Naive B cell (primary cell): Measurements from ENCODE around the gene MAGI2. TPM values are rescaled to one million over a fixed set of nuclear protein-coding genes. Genes with fewer than 3 reads are reported as not detected.
"Not testable (repeated sequence)": the region's sequence is repeated elsewhere in the genome, so short reads cannot be mapped to it uniquely, and the experiment has no call there.

Source experiments
- ATAC-seq, 2 donors: fragments of 150-1000 bp; cut with Tn5 transposase; 2 replicates each; pipeline ENCODE4 v1.10.0; 2021; ENCODE audit warnings: low read depth in 2 of 2, mild to moderate bottlenecking in 2 of 2, moderate library complexity in 2 of 2
- DNase-seq: peaks from one replicate; pipeline ENCODE4 v3.0.0; 2022
- H3K27ac Mint-ChIP-seq, 6 donors: one replicate each; pipeline ENCODE4 v1.8.0; 2020 to 2022; ENCODE audit warnings: mild to moderate bottlenecking in 6 of 6, mixed read lengths in 6 of 6, moderate library complexity in 5 of 6, inconsistent platforms in 2 of 6
- H3K27me3 Mint-ChIP-seq, 3 donors: one replicate each; pipeline ENCODE4 v1.8.0; 2021 to 2022; ENCODE audit warnings: mixed read lengths in 3 of 3, mild to moderate bottlenecking in 1 of 3
- H3K36me3 Mint-ChIP-seq, 2 donors: one replicate each; pipeline ENCODE4 v1.8.0; 2020 to 2022; ENCODE audit warnings: mixed read lengths in 2 of 2, inconsistent platforms in 1 of 2, mild to moderate bottlenecking in 1 of 2
- H3K4me1 Mint-ChIP-seq, 3 donors: one replicate each; pipeline ENCODE4 v1.8.0; 2020 to 2022; ENCODE audit warnings: mixed read lengths in 3 of 3, inconsistent platforms in 1 of 3, mild to moderate bottlenecking in 1 of 3, moderate library complexity in 1 of 3
- H3K4me3 Mint-ChIP-seq, 8 donors: one replicate each; pipeline ENCODE4 v1.8.0; 2020 to 2022; ENCODE audit warnings: mild to moderate bottlenecking in 8 of 8, mixed read lengths in 8 of 8, moderate library complexity in 8 of 8, inconsistent platforms in 2 of 8
- H3K9me3 Mint-ChIP-seq, 7 donors: one replicate each; pipeline ENCODE4 v1.8.0; 2020 to 2022; ENCODE audit warnings: mixed read lengths in 7 of 7, mild to moderate bottlenecking in 5 of 7, inconsistent platforms in 2 of 7, moderate library complexity in 1 of 7
- polyA plus RNA-seq, 6 donors: library from polyadenylated mRNA; unstranded; fragments of 300-500 nt; fragmentation: Illumina TruSeq; gene quantifications; one replicate each; pipeline ENCODE4 v1.2.3, GENCODE V29; 2021; ENCODE audit warnings: low read depth in 6 of 6

Gene MAGI2
- polyA plus RNA-seq, 6 donors from 2014 or later: 0.04 to 0.06 (median 0.04) TPM; not detected in 3

- ATAC-seq (no peak), DNase-seq (no peak)
- no peaks in the 10 kb centered on the region for H3K36me3 Mint-ChIP-seq
- no peak overlapping the region for H3K27ac Mint-ChIP-seq
- H3K9me3 Mint-ChIP-seq: no peaks in the 10 kb centered on the region
- peak overlapping the region in 1 of 8 donors; percentile 34 for H3K4me3 Mint-ChIP-seq
- peaks cover 0 to 9% (median 3%) of the 10 kb centered on the region in 3 donors for H3K27me3 Mint-ChIP-seq
- H3K4me1 Mint-ChIP-seq: no peaks in the 10 kb centered on the region
Measured at GRCh38 chr7:78007231-78007630, 1446.2 kb downstream of the MAGI2 start.

GRCh38 chr7:78006063-78006755 lies 1447.3 kb downstream of the MAGI2 start:
- no peak overlapping the region for H3K27ac Mint-ChIP-seq
- peaks cover 0 to 2% (median 0%) of the 10 kb centered on the region in 3 donors for H3K27me3 Mint-ChIP-seq
- H3K9me3 Mint-ChIP-seq: no peaks in the 10 kb centered on the region
- no peaks in the 10 kb centered on the region for H3K4me1 Mint-ChIP-seq
- no peak overlapping the region for H3K4me3 Mint-ChIP-seq
- no peak for ATAC-seq
- H3K36me3 Mint-ChIP-seq: no peaks in the 10 kb centered on the region
- no peak for DNase-seq

- Mint-ChIP-seq H3K4me3 (no peak overlapping the region), H3K9me3 (peaks cover 0 to 10% (median 2%) of the 10 kb centered on the region in 7 donors), H3K27me3 (peaks cover 0 to 6% (median 0%) of the 10 kb centered on the region in 3 donors), H3K4me1 (no peaks in the 10 kb centered on the region), H3K36me3 (no peaks in the 10 kb centered on the region), H3K27ac (no peak overlapping the region)
- DNase-seq: no peak
- ATAC-seq: no peak
Measured at GRCh38 chr7:78002715-78003114, 1450.8 kb downstream of the MAGI2 start.

- no peak for ATAC-seq
- no peak for DNase-seq
- Mint-ChIP-seq H3K36me3 (no peaks in the 10 kb centered on the region), H3K4me3 (no peak overlapping the region), H3K27ac (no peak overlapping the region), H3K9me3 (peaks cover 0 to 10% (median 2%) of the 10 kb centered on the region in 7 donors), H3K27me3 (peaks cover 0 to 6% (median 0%) of the 10 kb centered on the region in 3 donors), H3K4me1 (no peaks in the 10 kb centered on the region)
Measured at GRCh38 chr7:78002021-78002420, 1451.4 kb downstream of the MAGI2 start.

GRCh38 chr7:77999168-77999567 lies 1454.3 kb downstream of the MAGI2 start:
- H3K4me3 Mint-ChIP-seq, ATAC-seq, H3K27me3 Mint-ChIP-seq, H3K4me1 Mint-ChIP-seq, H3K36me3 Mint-ChIP-seq, DNase-seq: not testable (repeated sequence)
- Mint-ChIP-seq H3K9me3 (peaks cover 0 to 10% (median 2%) of the 10 kb centered on the region in 7 donors), H3K27ac (peak overlapping the region in 2 of 6 donors; percentile 27 to 65)

- no peak for DNase-seq
- no peak for ATAC-seq
- Mint-ChIP-seq H3K4me1 (no peaks in the 10 kb centered on the region), H3K36me3 (no peaks in the 10 kb centered on the region), H3K27ac (no peak overlapping the region), H3K27me3 (peaks cover 0 to 9% (median 6%) of the 10 kb centered on the region in 3 donors), H3K4me3 (no peak overlapping the region), H3K9me3 (peaks cover 0 to 10% (median 2%) of the 10 kb centered on the region in 7 donors)
Measured at GRCh38 chr7:77995717-77996116, 1457.8 kb downstream of the MAGI2 start.

- H3K4me3 Mint-ChIP-seq: no peak overlapping the region
- H3K9me3 Mint-ChIP-seq: peaks cover 0 to 5% (median under 1%) of the 10 kb centered on the region in 7 donors
- no peaks in the 10 kb centered on the region for H3K36me3 Mint-ChIP-seq
Measured at GRCh38 chr7:77993838-77994237, 1459.6 kb downstream of the MAGI2 start.

GRCh38 chr7:77991656-77992055 lies 1461.8 kb downstream of the MAGI2 start:
- Mint-ChIP-seq H3K9me3 (no peaks in the 10 kb centered on the region), H3K4me3 (no peak overlapping the region), H3K36me3 (no peaks in the 10 kb centered on the region), H3K4me1 (no peaks in the 10 kb centered on the region), H3K27ac (no peak overlapping the region), H3K27me3 (peaks cover 0 to 24% (median 0%) of the 10 kb centered on the region in 3 donors)
- ATAC-seq: no peak
- no peak for DNase-seq

More at GRCh38 chr7:77993838-77994237, 1459.6 kb downstream of the MAGI2 start:
- peaks cover 0 to 14% (median 6%) of the 10 kb centered on the region in 3 donors for H3K27me3 Mint-ChIP-seq
- no peak overlapping the region for H3K27ac Mint-ChIP-seq
- ATAC-seq: no peak
- no peaks in the 10 kb centered on the region for H3K4me1 Mint-ChIP-seq
- no peak for DNase-seq

GRCh38 chr7:77989981-77990566 lies 1463.4 kb downstream of the MAGI2 start:
- Mint-ChIP-seq H3K27me3 (peaks cover 0 to 24% (median 0%) of the 10 kb centered on the region in 3 donors), H3K4me1 (no peaks in the 10 kb centered on the region), H3K27ac (peak overlapping the region in 1 of 6 donors; percentile 33), H3K4me3 (no peak overlapping the region), H3K9me3 (no peaks in the 10 kb centered on the region), H3K36me3 (no peaks in the 10 kb centered on the region)
- DNase-seq: peak; percentile 5
- ATAC-seq: no peak

GRCh38 chr7:77985974-77986339 lies 1467.5 kb downstream of the MAGI2 start:
- Mint-ChIP-seq H3K36me3 (no peaks in the 10 kb centered on the region), H3K4me1 (no peaks in the 10 kb centered on the region), H3K4me3 (no peak overlapping the region), H3K27me3 (peaks cover 5 to 15% (median 9%) of the 10 kb centered on the region in 3 donors), H3K9me3 (no peaks in the 10 kb centered on the region), H3K27ac (peak overlapping the region in 1 of 6 donors; percentile 70)
- no peak for DNase-seq
- no peak for ATAC-seq

GRCh38 chr7:77985232-77985973 lies 1468.1 kb downstream of the MAGI2 start:
- peaks cover 5 to 15% (median 9%) of the 10 kb centered on the region in 3 donors for H3K27me3 Mint-ChIP-seq
- no peaks in the 10 kb centered on the region for H3K36me3 Mint-ChIP-seq
- no peaks in the 10 kb centered on the region for H3K4me1 Mint-ChIP-seq
- peak overlapping the region in 1 of 6 donors; percentile 70 for H3K27ac Mint-ChIP-seq
- no peak for DNase-seq
- no peak overlapping the region for H3K4me3 Mint-ChIP-seq
- H3K9me3 Mint-ChIP-seq: no peaks in the 10 kb centered on the region
- ATAC-seq: no peak

- Mint-ChIP-seq H3K4me1 (no peaks in the 10 kb centered on the region), H3K9me3 (no peaks in the 10 kb centered on the region), H3K27me3 (peaks cover 5 to 11% (median 9%) of the 10 kb centered on the region in 3 donors), H3K27ac (no peak overlapping the region), H3K36me3 (no peaks in the 10 kb centered on the region), H3K4me3 (no peak overlapping the region)
- no peak for DNase-seq
- no peak for ATAC-seq
Measured at GRCh38 chr7:77983973-77984372, 1469.5 kb downstream of the MAGI2 start.

GRCh38 chr7:77982926-77983550 lies 1470.4 kb downstream of the MAGI2 start:
- DNase-seq (no peak), ATAC-seq (no peak)
- Mint-ChIP-seq H3K36me3 (no peaks in the 10 kb centered on the region), H3K4me3 (no peak overlapping the region), H3K4me1 (no peaks in the 10 kb centered on the region), H3K27ac (no peak overlapping the region), H3K27me3 (peaks cover 5 to 9% (median 6%) of the 10 kb centered on the region in 3 donors), H3K9me3 (no peaks in the 10 kb centered on the region)
